NT2/D1 (cell line): ENCODE measurements around the gene HOXB4.

Experiments
- YY1 ChIP-seq: IDR thresholded peaks from 2 replicates; pipeline ENCODE4 v1.6.1; 2011; ENCODE audit not compliant: insufficient read length, insufficient read depth
- ZNF274 ChIP-seq: IDR thresholded peaks from 2 replicates; pipeline ENCODE4 v1.6.1; 2011; ENCODE audit warnings: mild to moderate bottlenecking, low read depth, low read length

DNA sequence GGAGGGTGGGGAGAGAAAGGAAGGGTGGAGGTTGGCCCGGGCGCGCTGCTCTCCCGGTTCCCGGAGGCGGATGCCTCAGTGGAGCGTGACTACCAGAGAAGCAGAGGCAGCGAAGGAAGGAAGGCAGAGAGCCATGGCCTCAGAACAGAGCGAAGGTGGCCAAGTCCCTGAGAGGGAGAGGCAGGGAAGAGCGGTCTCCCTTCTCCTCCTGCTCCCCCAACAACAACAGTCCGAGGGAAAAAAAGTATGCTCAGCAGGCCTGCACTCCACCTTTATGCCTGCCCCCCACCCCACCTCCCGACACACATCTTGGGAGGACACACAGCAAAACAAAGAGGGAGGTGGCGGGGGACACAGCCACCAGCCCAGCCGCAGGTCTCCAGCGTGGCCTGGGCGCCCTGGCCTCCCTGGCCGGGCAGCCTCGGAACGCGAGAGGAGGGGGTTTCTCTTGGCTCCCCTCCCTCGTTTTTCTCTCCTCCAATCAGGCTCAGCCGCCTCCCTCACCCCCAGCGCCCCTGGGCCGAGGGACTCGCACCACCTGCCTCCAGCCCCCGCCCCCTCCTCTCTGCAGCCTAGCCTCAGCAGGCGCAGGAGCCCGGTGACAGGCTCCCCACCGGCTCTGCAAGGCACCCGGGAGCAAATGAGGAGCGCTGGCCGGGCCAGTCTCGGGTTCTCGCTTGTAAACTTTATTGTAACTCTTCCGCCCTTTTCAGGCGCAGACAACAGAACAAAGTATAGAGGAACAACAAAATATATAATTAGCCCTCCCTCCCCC lies 33.7 kb upstream of the HOXB4 start:
- TF ChIP-seq YY1 (no peak), ZNF274 (no peak)
